ENCODE data around the gene IGF1. TPM values are rescaled to one million over a fixed set of nuclear protein-coding genes. Genes with fewer than 3 reads are reported as not detected.

Gene IGF1
- total RNA-seq, 4 donors from 2014 or later = 15.4 to 79.4 (median 45.3) TPM

DNA sequence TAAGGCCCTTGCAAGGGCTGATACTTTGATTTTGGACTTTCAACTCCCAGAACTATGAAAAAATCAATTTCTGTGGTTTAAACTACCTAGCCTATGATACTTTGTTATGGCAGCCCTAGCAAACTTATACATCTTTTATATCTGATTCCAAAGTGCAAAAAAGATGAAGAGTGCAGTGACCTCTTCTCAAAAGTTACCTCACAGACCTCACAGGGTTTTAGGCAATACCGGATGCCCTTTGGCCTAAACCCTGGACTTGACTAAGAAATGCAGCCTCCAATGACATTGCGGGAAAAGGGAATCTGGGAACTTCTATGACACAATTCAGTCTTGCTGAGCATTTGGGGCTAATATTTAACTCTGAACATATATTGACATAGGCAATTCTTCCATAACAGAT is 63.3 kb downstream of the IGF1 start:
- TF ChIP-seq, protein P1, sequence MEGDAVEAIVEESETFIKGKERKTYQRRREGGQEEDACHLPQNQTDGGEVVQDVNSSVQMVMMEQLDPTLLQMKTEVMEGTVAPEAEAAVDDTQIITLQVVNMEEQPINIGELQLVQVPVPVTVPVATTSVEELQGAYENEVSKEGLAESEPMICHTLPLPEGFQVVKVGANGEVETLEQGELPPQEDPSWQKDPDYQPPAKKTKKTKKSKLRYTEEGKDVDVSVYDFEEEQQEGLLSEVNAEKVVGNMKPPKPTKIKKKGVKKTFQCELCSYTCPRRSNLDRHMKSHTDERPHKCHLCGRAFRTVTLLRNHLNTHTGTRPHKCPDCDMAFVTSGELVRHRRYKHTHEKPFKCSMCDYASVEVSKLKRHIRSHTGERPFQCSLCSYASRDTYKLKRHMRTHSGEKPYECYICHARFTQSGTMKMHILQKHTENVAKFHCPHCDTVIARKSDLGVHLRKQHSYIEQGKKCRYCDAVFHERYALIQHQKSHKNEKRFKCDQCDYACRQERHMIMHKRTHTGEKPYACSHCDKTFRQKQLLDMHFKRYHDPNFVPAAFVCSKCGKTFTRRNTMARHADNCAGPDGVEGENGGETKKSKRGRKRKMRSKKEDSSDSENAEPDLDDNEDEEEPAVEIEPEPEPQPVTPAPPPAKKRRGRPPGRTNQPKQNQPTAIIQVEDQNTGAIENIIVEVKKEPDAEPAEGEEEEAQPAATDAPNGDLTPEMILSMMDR (IDR thresholded peaks at IDR 0.05) = no peak
- TF ChIP-seq POLR2A (IDR thresholded peaks at IDR 0.05; ENCODE audit: low read depth) (no peak), POLR2AphosphoS5 (IDR thresholded peaks at IDR 0.05) (no peak), EP300 (IDR thresholded peaks at IDR 0.05) (no peak)
- Histone ChIP-seq H3K27me3 (no peaks in the 10 kb centered on the region), H3K9me3 (no peaks in the 10 kb centered on the region), H3K27ac (replicated peaks in 1 of 4) (no peak overlapping the region), H3K4me1 (no peaks in the 10 kb centered on the region), H3K36me3 (peaks cover 0 to 10% (median 3%) of the 10 kb centered on the region in 4 donors), H3K4me3 (no peak overlapping the region)
- no peak for DNase-seq (ENCODE audit: extremely low spot score)
- WGBS = 92% methylated on average over 2 of the region's 2 CpGs
- intact Hi-C loops (cut with DNase I) = no loop called here

DNA sequence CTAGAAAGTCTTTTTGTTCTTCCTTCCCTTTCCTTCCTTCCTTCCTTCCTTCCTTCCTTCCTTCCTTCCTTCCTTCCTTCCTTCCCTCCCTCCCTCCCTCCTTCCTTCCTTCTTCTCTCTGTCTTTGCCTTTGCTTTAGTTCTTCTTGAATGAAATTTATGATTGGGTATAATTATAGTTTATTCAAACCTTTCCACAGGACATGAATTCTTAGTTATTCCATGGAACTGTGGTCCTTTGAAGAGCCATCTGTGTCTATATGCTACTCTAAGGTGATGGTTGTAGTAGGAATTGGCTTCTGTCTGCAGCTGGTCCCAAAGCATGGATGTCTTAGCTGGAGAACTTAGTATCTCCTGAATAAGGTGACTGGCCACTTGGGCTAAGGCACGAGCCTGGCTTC is 64.8 kb downstream of the IGF1 start:
- TF ChIP-seq EP300 (IDR thresholded peaks at IDR 0.05) = no peak
- TF ChIP-seq, protein P1 (IDR thresholded peaks at IDR 0.05) = no peak
- TF ChIP-seq POLR2A (IDR thresholded peaks at IDR 0.05; ENCODE audit: low read depth) = no peak
- no peak for TF ChIP-seq POLR2AphosphoS5 (IDR thresholded peaks at IDR 0.05)
- H3K27me3 ChIP-seq = no peaks in the 10 kb centered on the region
- no peak overlapping the region for H3K4me3 ChIP-seq
- no peak for DNase-seq (ENCODE audit: extremely low spot score)
- WGBS = no CpG with 5 or more reads among the region's 1 CpG
- H3K4me1 ChIP-seq = no peaks in the 10 kb centered on the region
- H3K9me3 ChIP-seq = no peaks in the 10 kb centered on the region
- intact Hi-C loops (cut with DNase I) = no loop called here
- H3K27ac ChIP-seq (replicated peaks in 1 of 4) = no peak overlapping the region
- H3K36me3 ChIP-seq = peaks cover 0 to 10% (median 3%) of the 10 kb centered on the region in 4 donors

DNA sequence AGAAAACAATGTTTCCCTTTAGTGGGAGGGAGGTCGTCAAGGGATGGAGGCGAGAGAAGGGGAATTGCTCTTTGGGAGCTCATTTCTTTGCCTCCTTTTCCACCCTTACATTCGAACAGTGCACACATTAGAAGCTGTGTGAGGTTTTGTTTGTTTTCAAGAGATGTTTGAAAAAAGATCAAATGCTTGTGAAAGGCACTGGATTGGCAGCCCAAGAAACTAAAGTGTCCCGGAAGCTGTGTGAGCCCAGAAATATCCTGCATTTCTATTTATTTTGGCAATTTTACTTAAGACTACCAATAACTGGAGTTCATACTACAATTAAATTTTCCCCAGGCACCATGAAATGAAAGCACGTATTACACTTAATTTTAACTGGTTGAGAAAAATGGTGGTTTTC is 67.0 kb downstream of the IGF1 start:
- peaks cover 0 to 6% (median 3%) of the 10 kb centered on the region in 4 donors for H3K36me3 ChIP-seq
- H3K27ac ChIP-seq (replicated peaks in 1 of 4) = no peak overlapping the region
- WGBS = 82% methylated on average over 5 of the region's 5 CpGs
- no peak for TF ChIP-seq POLR2A (IDR thresholded peaks at IDR 0.05; ENCODE audit: low read depth)
- no peak for TF ChIP-seq EP300 (IDR thresholded peaks at IDR 0.05)
- TF ChIP-seq, protein P1 (IDR thresholded peaks at IDR 0.05) = no peak
- no peak for TF ChIP-seq POLR2AphosphoS5 (IDR thresholded peaks at IDR 0.05)
- no peaks in the 10 kb centered on the region for H3K9me3 ChIP-seq
- H3K4me3 ChIP-seq = no peak overlapping the region
- H3K4me1 ChIP-seq = no peaks in the 10 kb centered on the region
- DNase-seq (ENCODE audit: extremely low spot score) = no peak
- intact Hi-C loops (cut with DNase I) = no loop called here
- H3K27me3 ChIP-seq = no peaks in the 10 kb centered on the region

DNA sequence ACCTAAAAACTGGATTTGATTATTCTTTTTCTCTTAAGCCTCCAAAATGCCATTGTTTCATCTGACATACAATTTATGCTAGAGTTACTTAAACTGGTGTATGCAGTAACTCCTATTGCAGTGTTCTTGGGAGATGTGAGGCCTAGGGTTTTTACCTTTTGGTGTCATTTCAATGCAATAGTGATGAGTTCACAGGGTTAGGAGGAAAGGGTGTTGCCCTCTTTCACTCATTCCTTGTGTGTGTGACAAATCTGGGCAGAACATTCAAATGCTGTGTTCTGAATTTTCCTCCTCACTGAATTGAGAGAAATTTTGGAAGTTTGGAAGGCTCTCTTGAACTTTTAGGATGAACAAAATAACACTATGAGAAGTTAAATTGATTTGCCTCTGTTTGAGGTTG is 69.9 kb downstream of the IGF1 start:
- no peak for DNase-seq (ENCODE audit: extremely low spot score)
- TF ChIP-seq, protein P1 (IDR thresholded peaks at IDR 0.05) = no peak
- TF ChIP-seq EP300 (IDR thresholded peaks at IDR 0.05) (no peak), POLR2A (IDR thresholded peaks at IDR 0.05; ENCODE audit: low read depth) (no peak), POLR2AphosphoS5 (IDR thresholded peaks at IDR 0.05) (no peak)
- H3K4me3 ChIP-seq = no peak overlapping the region
- H3K27ac ChIP-seq (replicated peaks in 1 of 4) = no peak overlapping the region
- H3K9me3 ChIP-seq = no peaks in the 10 kb centered on the region
- H3K36me3 ChIP-seq = no peaks in the 10 kb centered on the region
- no peaks in the 10 kb centered on the region for H3K27me3 ChIP-seq
- H3K4me1 ChIP-seq = no peaks in the 10 kb centered on the region
- intact Hi-C loops (cut with DNase I) = no loop called here
